ENCODE data around the gene IPO4.
"Not testable (repeated sequence)": the region's sequence is repeated elsewhere in the genome, so short reads cannot be mapped to it uniquely, and the experiment has no call there.

Gene IPO4

DNA sequence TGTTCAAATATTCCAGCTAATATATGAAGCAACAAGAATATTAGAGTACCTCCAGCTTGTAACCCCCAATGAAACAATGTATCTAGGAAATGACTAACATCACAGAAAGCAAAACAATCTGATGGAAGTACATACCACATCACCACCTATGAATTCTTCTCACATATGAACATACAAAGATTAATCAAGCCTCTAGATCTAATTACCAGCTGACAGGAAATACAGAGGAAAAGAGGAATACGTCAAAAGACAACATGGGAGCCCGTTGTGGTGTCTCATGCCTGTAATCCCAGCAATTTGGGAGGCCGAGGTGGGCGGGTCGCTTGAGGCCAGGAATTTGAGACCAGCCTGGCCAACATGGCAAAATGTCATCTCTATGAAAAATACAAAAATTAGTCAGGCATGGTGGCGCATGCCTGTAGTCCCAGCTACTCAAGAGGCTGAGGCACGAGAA is 36.0 kb upstream of the IPO4 start:
- H3K4me3 ChIP-seq (ENCODE audit: low read depth, low read length): no peak overlapping the region
- TF ChIP-seq, protein P1, sequence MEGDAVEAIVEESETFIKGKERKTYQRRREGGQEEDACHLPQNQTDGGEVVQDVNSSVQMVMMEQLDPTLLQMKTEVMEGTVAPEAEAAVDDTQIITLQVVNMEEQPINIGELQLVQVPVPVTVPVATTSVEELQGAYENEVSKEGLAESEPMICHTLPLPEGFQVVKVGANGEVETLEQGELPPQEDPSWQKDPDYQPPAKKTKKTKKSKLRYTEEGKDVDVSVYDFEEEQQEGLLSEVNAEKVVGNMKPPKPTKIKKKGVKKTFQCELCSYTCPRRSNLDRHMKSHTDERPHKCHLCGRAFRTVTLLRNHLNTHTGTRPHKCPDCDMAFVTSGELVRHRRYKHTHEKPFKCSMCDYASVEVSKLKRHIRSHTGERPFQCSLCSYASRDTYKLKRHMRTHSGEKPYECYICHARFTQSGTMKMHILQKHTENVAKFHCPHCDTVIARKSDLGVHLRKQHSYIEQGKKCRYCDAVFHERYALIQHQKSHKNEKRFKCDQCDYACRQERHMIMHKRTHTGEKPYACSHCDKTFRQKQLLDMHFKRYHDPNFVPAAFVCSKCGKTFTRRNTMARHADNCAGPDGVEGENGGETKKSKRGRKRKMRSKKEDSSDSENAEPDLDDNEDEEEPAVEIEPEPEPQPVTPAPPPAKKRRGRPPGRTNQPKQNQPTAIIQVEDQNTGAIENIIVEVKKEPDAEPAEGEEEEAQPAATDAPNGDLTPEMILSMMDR (IDR thresholded peaks at IDR 0.05; ENCODE audit: low read depth, low read length): no peak

DNA sequence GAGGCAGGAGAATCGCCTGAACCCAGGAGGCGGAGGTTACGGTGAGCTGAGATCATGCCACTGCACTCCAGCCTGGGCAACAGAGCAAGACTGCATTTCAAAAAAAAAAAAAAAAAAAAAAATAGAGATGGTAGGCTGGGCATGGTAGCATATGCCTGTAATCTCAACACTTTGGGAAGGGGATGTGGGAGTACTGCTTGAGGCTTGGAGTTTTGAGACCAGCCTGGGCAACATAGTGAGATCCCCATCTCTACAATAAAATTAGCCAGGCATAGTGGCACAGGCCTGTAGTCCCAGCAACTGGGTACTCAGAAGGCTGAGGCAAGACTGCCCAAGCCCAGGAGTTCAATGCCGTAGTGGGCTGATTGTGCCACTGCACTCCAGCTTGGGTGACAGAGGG is 34.4 kb upstream of the IPO4 start:
- not testable (repeated sequence) for H3K4me3 ChIP-seq (ENCODE audit: low read depth, low read length)

DNA sequence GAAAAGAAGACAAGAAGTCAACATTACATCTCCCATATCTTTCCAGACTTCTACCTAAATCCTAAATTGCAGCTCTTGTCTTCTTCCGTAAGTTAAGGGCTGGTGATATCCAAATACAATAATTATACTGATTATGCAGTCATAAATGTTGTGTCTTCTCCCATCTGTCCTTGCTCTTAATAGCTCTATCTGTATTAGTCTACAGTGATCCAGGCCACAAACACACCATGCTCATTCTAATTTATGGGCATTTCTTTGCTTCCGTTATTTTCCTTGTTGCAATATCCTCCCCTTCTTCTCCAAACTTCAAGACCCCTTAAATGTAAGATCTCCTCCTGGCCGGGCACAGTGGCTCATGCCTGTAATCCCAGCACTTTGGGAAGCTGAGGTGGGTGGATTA is 30.9 kb upstream of the IPO4 start:
- H3K4me3 ChIP-seq (ENCODE audit: low read depth, low read length): no peak overlapping the region
- TF ChIP-seq, protein P1 (IDR thresholded peaks at IDR 0.05; ENCODE audit: low read depth, low read length): no peak

DNA sequence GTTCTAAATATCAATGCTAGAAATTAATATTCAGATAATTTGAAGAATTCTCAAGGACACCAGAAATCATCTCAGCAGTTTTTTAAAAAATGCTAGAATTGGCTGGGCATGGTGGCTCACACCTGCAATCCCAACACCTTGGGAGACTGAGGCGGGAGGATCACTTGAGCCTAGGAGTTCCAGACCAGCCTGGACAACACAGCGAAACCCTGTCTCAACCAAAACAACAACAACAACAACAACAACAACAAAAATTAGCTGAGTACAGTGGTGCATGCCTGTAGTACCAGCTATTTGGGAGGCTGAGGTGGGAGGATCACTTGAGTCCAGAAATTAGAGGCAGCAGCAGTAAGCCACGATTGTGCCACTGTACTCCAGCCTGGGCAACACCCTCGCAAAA is 30.5 kb upstream of the IPO4 start:
- H3K4me3 ChIP-seq (ENCODE audit: low read depth, low read length): no peak overlapping the region
- TF ChIP-seq, protein P1 (IDR thresholded peaks at IDR 0.05; ENCODE audit: low read depth, low read length): no peak

DNA sequence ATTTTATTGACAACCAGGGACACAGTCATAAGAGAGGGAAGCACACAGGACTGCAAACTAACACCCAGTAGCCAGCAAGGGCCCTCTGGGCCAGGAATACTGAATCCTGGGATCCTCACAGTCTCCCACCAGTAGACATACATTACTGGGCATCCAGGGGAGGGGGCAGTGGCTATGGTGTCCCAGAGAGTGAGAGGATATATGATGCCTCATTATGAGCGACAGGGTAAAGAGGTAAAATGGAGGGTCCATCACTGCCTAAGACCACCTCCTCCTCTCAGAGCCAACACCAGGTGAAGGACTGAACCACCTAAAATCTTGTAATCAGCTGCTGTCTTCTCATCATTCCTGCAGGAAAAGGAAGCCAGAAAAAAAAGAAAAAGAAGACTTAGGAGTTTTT is 28.3 kb upstream of the IPO4 start:
- not testable (repeated sequence) for H3K4me3 ChIP-seq (ENCODE audit: low read depth, low read length)

DNA sequence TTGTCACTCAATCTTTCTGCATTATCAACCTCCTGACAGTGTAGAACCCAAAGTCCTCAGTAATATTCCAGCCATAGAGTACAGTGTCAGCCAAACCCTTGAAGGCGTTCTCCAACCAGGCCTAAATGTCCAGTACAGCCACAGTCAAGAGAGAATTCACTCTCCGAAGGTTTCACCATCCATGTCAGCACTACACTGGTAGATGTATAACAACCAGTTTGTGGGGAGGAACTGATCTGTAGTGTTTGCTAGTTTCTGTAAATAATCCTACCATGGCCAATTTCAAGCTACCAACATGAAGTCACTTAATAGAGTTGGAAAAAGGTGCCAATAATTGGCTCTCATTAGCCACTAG is 27.7 kb upstream of the IPO4 start:
- TF ChIP-seq, protein P1 (IDR thresholded peaks at IDR 0.05; ENCODE audit: low read depth, low read length): no peak
- peak overlapping the region; percentile 71 for H3K4me3 ChIP-seq (ENCODE audit: low read depth, low read length)

DNA sequence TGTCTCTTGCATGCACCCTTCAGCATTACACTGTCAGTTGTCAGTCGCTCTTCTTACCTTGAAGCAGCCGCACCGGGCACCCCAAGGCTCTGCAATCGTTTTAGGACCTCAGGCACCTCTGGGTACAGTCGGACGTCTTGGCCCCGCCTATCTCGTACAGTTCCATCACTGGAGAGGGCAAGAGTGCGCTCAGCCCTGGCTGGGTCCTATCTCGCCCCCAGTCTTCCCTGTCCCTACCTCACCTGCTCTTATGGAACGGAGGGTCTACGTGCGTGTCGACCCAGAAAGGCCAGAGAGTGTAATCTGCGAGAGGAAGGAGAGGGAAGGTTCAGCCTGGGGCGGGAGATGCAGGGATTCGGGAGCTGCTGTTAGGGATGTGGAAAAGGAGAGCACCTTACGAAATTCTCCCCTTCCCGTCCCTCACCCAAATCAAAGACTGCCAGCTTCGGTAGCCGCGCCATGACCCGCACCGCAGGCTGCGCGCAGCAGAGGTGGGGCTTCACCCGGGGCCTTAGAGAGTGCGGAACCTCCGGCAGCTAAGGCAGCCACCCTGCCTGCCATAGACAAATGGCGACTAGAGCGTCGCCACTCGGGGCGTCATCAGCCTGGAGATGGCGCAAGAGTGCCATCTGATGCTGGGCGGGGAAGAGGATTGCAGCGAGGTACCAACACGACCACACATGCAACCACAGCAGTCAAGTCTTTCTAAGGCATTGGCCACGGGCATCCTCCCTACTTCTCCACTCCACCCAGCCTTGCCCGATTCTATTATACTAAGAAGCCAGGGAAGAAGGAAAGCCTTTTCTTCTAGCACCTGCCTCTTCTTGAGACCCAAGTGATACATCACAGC is 27.1 kb upstream of the IPO4 start, which contains the start of gene MDP1:
Gene MDP1 (minus strand): TSS at position 572 of the 850 bp plus-strand sequence. CDS start 111 bp downstream, at position 461.
- H3K4me3 ChIP-seq (ENCODE audit: low read depth, low read length): peak within 1 kb of the TSS; percentile 71
- TF ChIP-seq, protein P1 (IDR thresholded peaks at IDR 0.05; ENCODE audit: low read depth, low read length): peak; percentile 44; the same call in 1 of the 2 replicates

DNA sequence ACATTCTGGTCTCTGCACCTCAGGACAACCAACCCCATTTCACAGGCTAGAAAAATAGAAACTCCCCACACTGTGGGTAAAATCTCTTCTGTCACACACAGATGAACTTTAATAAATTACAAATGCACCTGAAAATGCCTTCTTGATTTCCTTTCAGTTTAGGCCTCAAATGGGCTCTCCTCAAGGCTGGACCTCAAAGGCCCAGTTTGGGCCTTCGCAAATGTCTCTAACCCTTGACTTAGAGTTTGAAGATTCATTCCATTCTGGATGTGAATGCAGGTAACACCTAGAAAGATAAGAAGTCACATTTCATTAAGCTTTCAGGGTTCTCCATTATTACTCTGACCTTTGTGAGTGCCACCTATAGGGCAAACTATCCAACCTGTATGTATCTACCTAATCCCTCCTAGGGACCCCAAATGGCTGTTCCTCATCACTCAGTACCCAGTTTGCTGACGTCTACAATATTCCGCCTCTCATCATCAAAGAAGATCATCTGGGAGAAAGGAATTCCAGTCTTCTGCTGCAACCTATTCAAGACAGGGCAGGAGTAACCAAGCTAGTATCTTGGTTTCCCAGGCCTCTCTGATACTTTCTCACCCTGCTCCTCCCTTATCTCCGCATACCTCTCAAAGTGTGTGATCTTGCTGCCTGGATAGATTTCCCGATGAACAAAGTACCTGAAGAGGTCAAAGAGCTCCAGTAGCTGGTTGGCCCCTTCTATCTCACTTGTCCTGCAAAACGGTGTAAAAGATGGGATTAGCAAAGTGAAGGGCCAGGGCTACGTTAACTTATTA is 25.4 kb upstream of the IPO4 start:
- H3K4me3 ChIP-seq (ENCODE audit: low read depth, low read length): peak overlapping the region; percentile 85
- TF ChIP-seq, protein P1 (IDR thresholded peaks at IDR 0.05; ENCODE audit: low read depth, low read length): no peak
